Endothelial cell of umbilical vein (primary cell): Measurements from ENCODE around the gene ANKIB1. TPM values are rescaled to one million over a fixed set of nuclear protein-coding genes. Genes with fewer than 3 reads are reported as not detected.
"Not testable (repeated sequence)": the region's sequence is repeated elsewhere in the genome, so short reads cannot be mapped to it uniquely, and the experiment has no call there.

Source experiments
- BruUV-seq: library from RNA; stranded (reverse); fragments of 400-500 nt; replicated peaks from 2 replicates; lab custom pipeline; 2021; lab: Mats Ljungman, UMichigan
- CTCF ChIA-PET: fragments of 300-600, 350-600 bp; sonication (Branson Sonifier 250); formaldehyde crosslinking; loops from one replicate; lab custom pipeline; 2021; ENCODE audit warnings: antibody characterized with exemption, inconsistent platforms; lab: Charles Lee
- POLR2A ChIA-PET: fragments of 300-600, 350-600 bp; sonication (Branson Sonifier 250); formaldehyde crosslinking; loops from one replicate; lab custom pipeline; 2021; ENCODE audit warnings: antibody characterized with exemption, inconsistent platforms; lab: Charles Lee
- DNase-seq: peaks from one replicate; pipeline ENCODE4 v3.0.0-alpha.2; 2011; ENCODE audit warnings: low read depth, low spot score
- FAIRE-seq: peaks from 2 replicates; lab custom pipeline; 2011; peaks lifted over from hg19 to GRCh38; lab: Jason Lieb, UNC
- H2AFZ ChIP-seq: 2 replicates; pipeline ENCODE4 v1.6.0; 2012; ENCODE audit warnings: low read depth, low read length, control low read depth, inconsistent platforms
- H3K27ac ChIP-seq: 2 replicates; pipeline ENCODE4 v1.5.1; 2011; ENCODE audit warnings: low read depth, mild to moderate bottlenecking, control low read depth, low read length, moderate library complexity; ENCODE audit not compliant: insufficient read depth
- H3K27me3 ChIP-seq, 2 experiments: 2 replicates each; pipeline versions ENCODE4 v1.6.0 to v1.6.1; 2011; ENCODE audit warnings: low read length in 2 of 2, mixed read lengths in 1 of 2; ENCODE audit not compliant: control insufficient read depth in 2 of 2, insufficient read depth in 2 of 2
- H3K36me3 ChIP-seq, 2 experiments: 2 replicates in 1 of 2; 3 replicates in 1 of 2; pipeline ENCODE4 v1.5.1; 2011; ENCODE audit warnings: low read length in 2 of 2, mild to moderate bottlenecking in 1 of 2, moderate library complexity in 1 of 2; ENCODE audit not compliant: control insufficient read depth in 2 of 2, insufficient read depth in 2 of 2; ENCODE audit errors: extremely low read depth in 1 of 2
- H3K4me1 ChIP-seq: 3 replicates; pipeline ENCODE4 v1.5.1; 2011; ENCODE audit warnings: mild to moderate bottlenecking, low read length; ENCODE audit not compliant: control insufficient read depth, insufficient read depth; ENCODE audit errors: extremely low read depth
- H3K4me2 ChIP-seq: 2 replicates; pipeline ENCODE4 v1.6.1; 2011; ENCODE audit warnings: low read length, control low read depth, mixed read lengths; ENCODE audit not compliant: insufficient read depth
- H3K4me3 ChIP-seq, 3 experiments: fragments of 200-600 bp in 1 of 3; sonication (generic), shearing (Covaris generic) in 1 of 3; replicated peaks in 1 of 3; 2 replicates each; pipeline ENCODE4 v1.5.1; 2011 to 2016; ENCODE audit warnings: control low read depth in 3 of 3, low read length in 3 of 3, mild to moderate bottlenecking in 2 of 3, inconsistent platforms in 1 of 3, low read depth in 1 of 3, moderate library complexity in 1 of 3; ENCODE audit not compliant: insufficient read depth in 1 of 3
- H3K79me2 ChIP-seq: 2 replicates; pipeline ENCODE4 v1.6.0; 2012; ENCODE audit warnings: low read length, inconsistent platforms; ENCODE audit not compliant: control insufficient read depth, insufficient read depth
- H3K9ac ChIP-seq: replicated peaks from 2 replicates; pipeline ENCODE3; 2011; ENCODE audit warnings: low read length, control low read depth; ENCODE audit not compliant: insufficient read depth; ENCODE audit errors: extremely low read depth
- H3K9me1 ChIP-seq: replicated peaks from 3 replicates; pipeline ENCODE4 v1.6.0; 2011; ENCODE audit warnings: mild to moderate bottlenecking, low read length; ENCODE audit not compliant: control insufficient read depth, insufficient read depth; ENCODE audit errors: extremely low read depth
- H3K9me3 ChIP-seq: replicated peaks from 2 replicates; pipeline ENCODE4 v1.5.1; 2012; ENCODE audit warnings: low read length, inconsistent platforms; ENCODE audit not compliant: control insufficient read depth, insufficient read depth
- H4K20me1 ChIP-seq: replicated peaks from 2 replicates; pipeline ENCODE3; 2011; ENCODE audit warnings: mild to moderate bottlenecking, low read length; ENCODE audit not compliant: control insufficient read depth, insufficient read depth; ENCODE audit errors: extremely low read depth
- EZH2 ChIP-seq: IDR thresholded peaks from 2 replicates; pipeline ENCODE4 v1.6.1; 2012; ENCODE audit warnings: borderline replicate concordance, low read depth, mild to moderate bottlenecking, moderate library complexity, low read length, inconsistent platforms; ENCODE audit not compliant: severe bottlenecking
- FOS ChIP-seq: IDR thresholded peaks from 2 replicates; pipeline ENCODE4 v1.6.1; 2011; ENCODE audit warnings: mild to moderate bottlenecking, low read length, moderate library complexity, borderline replicate concordance; ENCODE audit not compliant: insufficient read depth
- GATA2 ChIP-seq: IDR thresholded peaks from 2 replicates; pipeline ENCODE4 v1.7.0; 2011; ENCODE audit warnings: low read depth, mild to moderate bottlenecking, moderate library complexity, mixed read lengths, low read length; ENCODE audit not compliant: insufficient read length, insufficient read depth
- JUN ChIP-seq: IDR thresholded peaks from 2 replicates; pipeline ENCODE4 v1.6.1; 2011; ENCODE audit warnings: borderline replicate concordance, low read depth; ENCODE audit not compliant: insufficient read length, insufficient read depth
- MYC ChIP-seq: IDR thresholded peaks from one replicate; pipeline ENCODE4 v1.6.1; 2011; ENCODE audit warnings: mild to moderate bottlenecking, low read depth, low read length
- POLR2A ChIP-seq: IDR thresholded peaks from 2 replicates; pipeline ENCODE4 v1.6.1; 2012; ENCODE audit warnings: low read depth, mild to moderate bottlenecking, control low read depth, low read length
- POLR2AphosphoS5 ChIP-seq: IDR thresholded peaks from 2 replicates; pipeline ENCODE4 v1.6.1; 2012; ENCODE audit warnings: low read depth, mild to moderate bottlenecking, control low read depth, low read length, moderate library complexity; ENCODE audit not compliant: insufficient read depth
- dilution Hi-C: fragments of 300-500 bp; cut with MboI; formaldehyde crosslinking; loops from one replicate; pipeline ENCODE4 v1.15.0; 2019; ENCODE audit warnings: low sequenced_read_pairs; ENCODE audit not compliant: extremely low pct_ligation_motif_present
- intact Hi-C: fragments of 100-400 bp; cut with micrococcal nuclease; formaldehyde crosslinking; loops from one replicate; pipeline ENCODE4 v1.10.0; 2022
- polyA plus RNA-seq, 4 experiments: library from polyadenylated mRNA; depleted of rRNA in 3 of 4; stranded (reverse) in 3 of 4; unstranded in 1 of 4; fragments of >200 nt; gene quantifications; 2 replicates each; pipeline versions ENCODE4 v1.2.1 to v1.2.3, GENCODE V29; 2011 to 2012; ENCODE audit warnings: missing spikeins in 1 of 4
- total RNA-seq: library from RNA; stranded (reverse); gene quantifications from 2 replicates; pipeline ENCODE4 v1.2.3, GENCODE V29; 2021
- TF ChIP-seq, protein P1 (sequence below), 2 donors: IDR thresholded peaks; 1 replicate in 1 of 2; 2 replicates in 1 of 2; pipeline ENCODE4 v1.5.1; 2011; ENCODE audit warnings: low read length in 2 of 2, mild to moderate bottlenecking in 2 of 2, moderate library complexity in 2 of 2, control low read depth in 1 of 2, inconsistent platforms in 1 of 2, low read depth in 1 of 2; ENCODE audit not compliant: insufficient read depth in 1 of 2; ENCODE audit errors: extremely low read depth in 1 of 2
- TF ChIP-seq, protein P2 (sequence below): IDR thresholded peaks from 2 replicates; pipeline ENCODE4 v1.6.1; 2011; ENCODE audit not compliant: insufficient read depth, insufficient read length

ANKIB1 gene
- total and polyA plus RNA-seq, 2 donors (not counting 3 experiments of a cell fraction or from before 2014, with no cell fraction given) = 16.9 to 56.5 TPM

DNA sequence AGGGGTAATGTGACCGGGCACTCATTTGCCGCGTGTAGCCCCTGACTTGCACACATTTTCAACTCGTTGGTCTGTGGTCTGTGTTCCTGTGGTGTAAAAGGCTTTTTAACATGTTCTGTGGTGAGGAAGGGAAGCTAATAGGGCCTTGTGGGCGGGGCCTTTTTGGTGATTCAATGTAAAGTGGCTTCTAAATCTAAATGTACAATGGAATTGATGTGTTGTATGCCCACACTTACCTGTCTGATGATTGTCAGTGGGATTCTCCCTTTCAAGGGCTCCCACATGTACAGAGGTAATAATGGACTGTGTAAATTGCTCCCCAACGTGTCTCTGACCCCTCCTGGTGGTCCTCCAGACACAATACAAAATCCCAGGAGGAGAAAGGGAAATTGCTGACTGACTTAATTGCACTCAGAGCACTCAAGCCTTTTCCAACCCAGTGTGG, 158.4 kb downstream of the ANKIB1 start:
- Histone ChIP-seq H2AFZ (no peak overlapping the region), H3K27ac (no peak overlapping the region), H4K20me1 (no peaks in the 10 kb centered on the region), H3K79me2 (no peaks in the 10 kb centered on the region), H3K9ac (no peak overlapping the region), H3K4me1 (no peaks in the 10 kb centered on the region), H3K4me3 (no peak overlapping the region), H3K9me3 (no peaks in the 10 kb centered on the region), H3K36me3 (no peaks in the 10 kb centered on the region), H3K27me3 (no peaks in the 10 kb centered on the region), H3K4me2 (no peak overlapping the region), H3K9me1 (no peaks in the 10 kb centered on the region)
- TF ChIP-seq POLR2A (no peak), POLR2AphosphoS5 (no peak)
- dilution Hi-C loops = no loop called here
- BruUV-seq = no TSS peak
- FAIRE-seq = no peak
- ChIA-PET POLR2A (no interaction called here), CTCF (interaction anchor here (1.0 to 1.7 kb wide), 3 partner anchors 11 to 20 kb away, joined by 3 to 5 read pairs (median 4); no protein-coding TSS in a partner anchor)
- DNase-seq = no peak
- intact Hi-C loops = no loop called here

DNA sequence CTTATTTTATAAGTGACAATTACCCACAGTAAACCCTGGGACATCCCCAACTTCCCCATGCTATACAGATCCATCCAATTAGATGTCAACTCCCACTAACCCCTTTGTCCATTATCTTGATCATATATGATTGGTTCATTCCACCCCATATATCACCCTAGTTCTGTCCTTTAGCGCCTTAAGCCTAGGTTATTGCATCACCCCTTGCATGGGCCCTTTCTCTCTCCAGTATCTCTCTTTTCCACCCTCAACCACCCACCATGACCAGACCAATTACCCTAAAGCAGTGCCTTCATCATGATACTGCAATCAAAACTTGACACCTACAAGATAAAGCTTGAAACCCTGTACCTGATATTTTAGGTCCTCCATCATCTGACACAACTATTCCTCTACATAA, 163.6 kb downstream of the ANKIB1 start:
- Histone ChIP-seq H3K79me2 (no peaks in the 10 kb centered on the region), H3K27ac (no peak overlapping the region), H3K36me3 (no peaks in the 10 kb centered on the region), H3K27me3 (peaks cover 7% of the 10 kb centered on the region in 2 experiments), H3K9me3 (no peaks in the 10 kb centered on the region), H3K4me2 (no peak overlapping the region), H3K4me3 (no peak overlapping the region), H3K9ac (no peak overlapping the region), H2AFZ (no peak overlapping the region), H4K20me1 (no peaks in the 10 kb centered on the region), H3K9me1 (no peaks in the 10 kb centered on the region), H3K4me1 (no peaks in the 10 kb centered on the region)
- intact Hi-C loops (no loop called here), dilution Hi-C loops (no loop called here)
- ChIA-PET CTCF (interaction anchor here (1.4 kb wide), 1 partner anchor 15 kb away, joined by 6 read pairs; no protein-coding TSS in a partner anchor), POLR2A (no interaction called here)
- BruUV-seq = no TSS peak
- TF ChIP-seq, protein P1, sequence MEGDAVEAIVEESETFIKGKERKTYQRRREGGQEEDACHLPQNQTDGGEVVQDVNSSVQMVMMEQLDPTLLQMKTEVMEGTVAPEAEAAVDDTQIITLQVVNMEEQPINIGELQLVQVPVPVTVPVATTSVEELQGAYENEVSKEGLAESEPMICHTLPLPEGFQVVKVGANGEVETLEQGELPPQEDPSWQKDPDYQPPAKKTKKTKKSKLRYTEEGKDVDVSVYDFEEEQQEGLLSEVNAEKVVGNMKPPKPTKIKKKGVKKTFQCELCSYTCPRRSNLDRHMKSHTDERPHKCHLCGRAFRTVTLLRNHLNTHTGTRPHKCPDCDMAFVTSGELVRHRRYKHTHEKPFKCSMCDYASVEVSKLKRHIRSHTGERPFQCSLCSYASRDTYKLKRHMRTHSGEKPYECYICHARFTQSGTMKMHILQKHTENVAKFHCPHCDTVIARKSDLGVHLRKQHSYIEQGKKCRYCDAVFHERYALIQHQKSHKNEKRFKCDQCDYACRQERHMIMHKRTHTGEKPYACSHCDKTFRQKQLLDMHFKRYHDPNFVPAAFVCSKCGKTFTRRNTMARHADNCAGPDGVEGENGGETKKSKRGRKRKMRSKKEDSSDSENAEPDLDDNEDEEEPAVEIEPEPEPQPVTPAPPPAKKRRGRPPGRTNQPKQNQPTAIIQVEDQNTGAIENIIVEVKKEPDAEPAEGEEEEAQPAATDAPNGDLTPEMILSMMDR (IDR thresholded peaks at IDR 0.05; ENCODE audit: extremely low read depth in 1 of 2, insufficient read depth in 1 of 2, low read depth in 1 of 2, low read length in 2 of 2) = no peak
- TF ChIP-seq POLR2A (no peak), POLR2AphosphoS5 (no peak), FOS (no peak), JUN (no peak), GATA2 (no peak), MYC (no peak), EZH2 (no peak)
- TF ChIP-seq, protein P2, sequence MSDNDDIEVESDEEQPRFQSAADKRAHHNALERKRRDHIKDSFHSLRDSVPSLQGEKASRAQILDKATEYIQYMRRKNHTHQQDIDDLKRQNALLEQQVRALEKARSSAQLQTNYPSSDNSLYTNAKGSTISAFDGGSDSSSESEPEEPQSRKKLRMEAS = no peak
- DNase-seq (no peak), FAIRE-seq (no peak)

DNA sequence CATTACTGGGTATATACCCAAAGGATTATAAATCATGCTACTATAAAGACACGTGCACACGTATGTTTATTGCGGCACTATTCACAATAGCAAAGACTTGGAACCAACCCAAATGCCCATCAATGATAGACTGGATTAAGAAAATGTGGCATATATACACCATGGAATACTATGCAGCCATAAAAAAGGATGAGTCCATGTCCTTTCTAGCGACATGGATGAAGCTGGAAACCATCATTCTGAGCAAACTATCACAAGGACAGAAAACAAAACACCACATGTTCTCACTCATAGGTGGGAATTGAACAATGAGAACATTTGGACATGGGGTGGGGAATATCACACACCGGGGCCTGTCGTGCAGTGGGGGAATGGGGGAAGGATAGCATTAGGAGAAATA, 164.4 kb downstream of the ANKIB1 start:
- H4K20me1 ChIP-seq, H3K4me3 ChIP-seq, H3K36me3 ChIP-seq, FAIRE-seq, H3K79me2 ChIP-seq, H3K9ac ChIP-seq, intact Hi-C loops, H3K27ac ChIP-seq, H3K9me1 ChIP-seq, dilution Hi-C loops, POLR2A ChIA-PET, DNase-seq, H3K4me1 ChIP-seq, H3K9me3 ChIP-seq, H2AFZ ChIP-seq, H3K4me2 ChIP-seq, BruUV-seq: not testable (repeated sequence)
- CTCF ChIA-PET = interaction anchor here (3.1 to 4.4 kb wide), 2 partner anchors 14 to 38 kb away, joined by 14 to 32 read pairs; partner anchors contain the start of gene GATAD1
- H3K27me3 ChIP-seq = peaks cover 7 to 10% of the 10 kb centered on the region in 2 experiments
